Kidney tubule cell (primary cell): ENCODE data around the gene APEX1.
A peak's percentile ranks its signal among the peaks of the same experiment; 100 is the strongest.

Source experiments
- DNase-seq: peaks from one replicate; pipeline ENCODE4 v3.0.0-alpha.2; 2018; ENCODE audit warnings: low spot score

The APEX1 gene

GRCh38 chr14:20454516-20455354 is at the start of gene APEX1, which contains the start of gene OSGEP:
Gene APEX1, plus strand, starts transcription at chr14:20455226. Its CDS starts 420 bp downstream, at chr14:20455646.
Gene OSGEP, minus strand, starts transcription at chr14:20454812. Its CDS starts 129 bp downstream, at chr14:20454683.
- peak; percentile 99 for DNase-seq

- peak; percentile 82 for DNase-seq
These were observed 45.8 kb upstream of the APEX1 start for GRCh38 chr14:20409226-20409625.

- no peak for DNase-seq
These were observed 42.6 kb upstream of the APEX1 start for GRCh38 chr14:20412411-20412810.

- DNase-seq = peak; percentile 92
These were observed 41.9 kb upstream of the APEX1 start, which contains the start of gene TEP1 for GRCh38 chr14:20412876-20413743. Gene TEP1, minus strand, starts transcription at chr14:20413501. Its CDS starts 5,062 bp downstream, at chr14:20408439.

GRCh38 chr14:20413744-20414082 is 41.3 kb upstream of the APEX1 start:
- peak; percentile 60 for DNase-seq

- peak; percentile 58 for DNase-seq
These were observed 39.2 kb upstream of the APEX1 start for GRCh38 chr14:20415782-20416206.

- DNase-seq = no peak
These were observed 38.8 kb upstream of the APEX1 start for GRCh38 chr14:20416223-20416622.

- no peak for DNase-seq
These were observed 37.5 kb upstream of the APEX1 start for GRCh38 chr14:20417250-20418186.

- no peak for DNase-seq
These were observed 36.5 kb upstream of the APEX1 start for GRCh38 chr14:20418501-20418909.

GRCh38 chr14:20419419-20419818 is 35.6 kb upstream of the APEX1 start:
- no peak for DNase-seq

- no peak for DNase-seq
These were observed 33.8 kb upstream of the APEX1 start for GRCh38 chr14:20421267-20421666.

GRCh38 chr14:20422886-20423285 is 32.1 kb upstream of the APEX1 start:
- DNase-seq = no peak

GRCh38 chr14:20424851-20425250 is 30.2 kb upstream of the APEX1 start:
- no peak for DNase-seq

- peak; percentile 73 for DNase-seq
These were observed 27.6 kb upstream of the APEX1 start for GRCh38 chr14:20427231-20428009.

GRCh38 chr14:20428010-20428365 is 27.0 kb upstream of the APEX1 start:
- no peak for DNase-seq

- DNase-seq = no peak
These were observed 26.2 kb upstream of the APEX1 start for GRCh38 chr14:20428802-20429201.

- no peak for DNase-seq
These were observed 25.0 kb upstream of the APEX1 start for GRCh38 chr14:20429801-20430669.

GRCh38 chr14:20434701-20435581 is 20.1 kb upstream of the APEX1 start:
- no peak for DNase-seq
